Lower leg skin (tissue), 4 donors: Measurements from ENCODE around the gene EIF4EBP3. TPM values are rescaled to one million over a fixed set of nuclear protein-coding genes. Genes with fewer than 3 reads are reported as not detected.

ENCODE experiments used
- DNase-seq, 2 donors: peaks; one replicate each; pipeline ENCODE4 v3.0.0-alpha.2; 2019; ENCODE audit warnings: low spot score in 2 of 2
- H3K4me3 ChIP-seq: fragments of 200-600 bp; sonication (generic); 2 replicates; pipeline ENCODE4 v1.5.1; 2017; ENCODE audit warnings: mild to moderate bottlenecking, low read depth; ENCODE audit not compliant: poor library complexity, severe bottlenecking
- POLR2A ChIP-seq, 2 donors: fragments of 450-650 bp; IDR thresholded peaks; one replicate each; pipeline ENCODE4 v1.6.1; 2016 to 2017; ENCODE audit warnings: antibody characterized with exemption in 2 of 2, mild to moderate bottlenecking in 1 of 2, moderate library complexity in 1 of 2
- WGBS, 2 donors: methylation state at CpG; one replicate each; pipeline ENCODE4 v1.1.5; 2018; 5-methylcytosine and 5-hydroxymethylcytosine counted together
- intact Hi-C: fragments of 100-400 bp; cut with DNase I; formaldehyde crosslinking; loops from one replicate; pipeline ENCODE4 v1.15.0; 2023; ENCODE audit warnings: low total_unique reads
- total RNA-seq, 4 donors: library from RNA; depleted of rRNA; stranded (reverse); fragments of >200 nt; gene quantifications; one replicate each; pipeline ENCODE4 v1.1.0, GENCODE V29; 2016
- TF ChIP-seq, protein P1 (sequence below), 3 donors: fragments of 450-650 bp; IDR thresholded peaks; one replicate each; pipeline ENCODE4 v1.5.1; 2016; ENCODE audit warnings: antibody characterized with exemption in 3 of 3, mild to moderate bottlenecking in 3 of 3, moderate library complexity in 2 of 3

The EIF4EBP3 gene
- total RNA-seq, 4 donors from 2014 or later = 19.2 to 32.1 (median 27.2) TPM

GRCh38 chr5:140563596-140563995 lies 16.1 kb downstream of the EIF4EBP3 start:
- TF ChIP-seq, protein P1, sequence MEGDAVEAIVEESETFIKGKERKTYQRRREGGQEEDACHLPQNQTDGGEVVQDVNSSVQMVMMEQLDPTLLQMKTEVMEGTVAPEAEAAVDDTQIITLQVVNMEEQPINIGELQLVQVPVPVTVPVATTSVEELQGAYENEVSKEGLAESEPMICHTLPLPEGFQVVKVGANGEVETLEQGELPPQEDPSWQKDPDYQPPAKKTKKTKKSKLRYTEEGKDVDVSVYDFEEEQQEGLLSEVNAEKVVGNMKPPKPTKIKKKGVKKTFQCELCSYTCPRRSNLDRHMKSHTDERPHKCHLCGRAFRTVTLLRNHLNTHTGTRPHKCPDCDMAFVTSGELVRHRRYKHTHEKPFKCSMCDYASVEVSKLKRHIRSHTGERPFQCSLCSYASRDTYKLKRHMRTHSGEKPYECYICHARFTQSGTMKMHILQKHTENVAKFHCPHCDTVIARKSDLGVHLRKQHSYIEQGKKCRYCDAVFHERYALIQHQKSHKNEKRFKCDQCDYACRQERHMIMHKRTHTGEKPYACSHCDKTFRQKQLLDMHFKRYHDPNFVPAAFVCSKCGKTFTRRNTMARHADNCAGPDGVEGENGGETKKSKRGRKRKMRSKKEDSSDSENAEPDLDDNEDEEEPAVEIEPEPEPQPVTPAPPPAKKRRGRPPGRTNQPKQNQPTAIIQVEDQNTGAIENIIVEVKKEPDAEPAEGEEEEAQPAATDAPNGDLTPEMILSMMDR (IDR thresholded peaks at IDR 0.05) = no peak
- no peak for TF ChIP-seq POLR2A (IDR thresholded peaks at IDR 0.05)
- WGBS, 2 donors = 59 to 61% methylated on average over 8 of the region's 8 CpGs
- intact Hi-C loops = loop anchor here (10.0 kb wide), 1 partner anchor 71 kb away; the partner anchor contains the start of genes CD14 and TMCO6
- peak overlapping the region; percentile 30 for H3K4me3 ChIP-seq
- no peak for DNase-seq

DNA sequence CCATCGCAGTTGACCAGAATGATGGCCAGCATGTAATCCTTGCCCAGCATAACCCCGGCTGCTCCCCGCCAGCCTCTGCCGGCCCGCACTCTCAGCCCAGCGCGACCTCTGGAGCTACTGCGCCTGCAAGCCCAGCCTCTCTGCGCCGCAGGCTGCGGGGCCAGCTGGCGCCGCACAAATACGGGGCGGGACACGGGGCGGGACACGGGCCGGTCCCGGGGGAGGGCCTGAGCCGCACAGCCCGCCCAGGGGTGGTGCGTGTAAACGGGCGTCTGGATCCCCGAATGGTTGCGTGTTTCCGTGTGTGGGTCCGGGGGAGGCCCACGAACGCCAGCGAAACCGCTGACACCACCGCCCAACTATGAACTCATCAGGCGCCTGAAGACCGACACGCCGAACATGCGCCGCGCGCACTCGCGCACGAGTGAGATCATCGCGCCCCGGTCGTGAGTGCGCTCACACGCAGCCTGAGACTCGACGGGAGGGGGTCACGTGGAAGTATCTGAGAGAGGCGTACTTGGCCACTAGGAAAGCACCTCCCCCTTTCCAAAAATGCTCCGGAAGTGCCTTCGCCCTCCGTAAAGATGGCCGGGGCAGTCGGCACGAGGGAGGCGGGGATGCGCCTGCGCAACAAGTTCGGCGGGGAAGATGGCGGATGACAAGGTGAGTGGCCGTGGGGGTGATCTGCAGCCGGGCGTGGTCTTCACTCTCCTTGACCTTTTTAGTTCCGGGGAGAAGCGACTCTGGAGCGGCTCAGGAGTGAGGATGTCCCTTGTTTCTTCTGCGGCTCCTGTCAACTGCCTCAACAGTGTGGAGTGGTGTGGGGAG lies 16.9 kb downstream of the EIF4EBP3 start, which contains the start of the genes APBB3 and SLC35A4:
TSS of gene APBB3 (minus strand) at position 403 of the 828 bp plus-strand sequence. CDS start at position 50, 353 bp downstream.
TSS of gene SLC35A4 (plus strand) at position 633 of the 828 bp plus-strand sequence. CDS start 2,342 bp downstream, outside the sequence.
- 0% methylated on average over 34 to 63 of the region's 74 CpGs for WGBS, 2 donors
- intact Hi-C loops = loop anchor here (10.0 kb wide), 1 partner anchor 70 kb away; the partner anchor contains the start of genes CD14 and TMCO6
- DNase-seq = peak; percentile 98 to 99
- H3K4me3 ChIP-seq = peak within 1 kb of the TSS; percentile 30
- peak in 1 of 2 donors; percentile 47 for TF ChIP-seq POLR2A (IDR thresholded peaks at IDR 0.05)
- TF ChIP-seq, protein P1 (IDR thresholded peaks at IDR 0.05) = no peak

- H3K4me3 ChIP-seq = peak overlapping the region; percentile 26
- WGBS, 2 donors = 4% methylated on average over 13 of the region's 13 CpGs
- intact Hi-C loops = loop anchor here (10.0 kb wide), 1 partner anchor 70 kb away; the partner anchor contains the start of genes CD14 and TMCO6
- TF ChIP-seq, protein P1 (IDR thresholded peaks at IDR 0.05) = no peak
- no peak for TF ChIP-seq POLR2A (IDR thresholded peaks at IDR 0.05)
- DNase-seq = no peak
These were observed 17.7 kb downstream of the EIF4EBP3 start for GRCh38 chr5:140565024-140565779.

GRCh38 chr5:140565780-140566095 lies 18.3 kb downstream of the EIF4EBP3 start:
- 47 to 50% methylated on average over 4 of the region's 4 CpGs for WGBS, 2 donors
- peak in 1 of 2 donors; percentile 59 for DNase-seq
- TF ChIP-seq, protein P1 (IDR thresholded peaks at IDR 0.05) = no peak
- TF ChIP-seq POLR2A (IDR thresholded peaks at IDR 0.05) = no peak
- intact Hi-C loops = loop anchor here (10.0 kb wide), 1 partner anchor 69 kb away; the partner anchor contains the start of genes CD14 and TMCO6
- no peak overlapping the region for H3K4me3 ChIP-seq

DNA sequence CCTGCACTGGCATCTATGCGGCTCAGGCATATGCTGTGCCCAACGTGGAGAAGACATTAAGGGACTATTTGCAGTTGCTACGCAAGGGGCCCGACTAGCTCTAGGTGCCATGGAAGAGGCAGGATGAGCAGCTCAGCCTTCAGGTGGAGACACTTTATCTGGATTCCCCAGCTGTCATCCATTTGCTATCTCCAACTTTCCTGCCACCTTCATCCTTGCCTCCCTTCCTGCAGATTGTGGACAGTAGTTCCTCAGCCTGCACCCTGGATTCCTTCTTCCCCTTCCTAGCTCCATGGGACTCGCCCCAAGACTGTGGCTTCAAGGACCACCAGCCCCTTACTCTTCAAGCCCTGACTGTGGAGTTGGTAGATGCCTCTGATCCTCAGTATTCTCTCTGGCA lies 19.2 kb downstream of the EIF4EBP3 start:
- no peak for DNase-seq
- intact Hi-C loops = loop anchor here (10.0 kb wide), 1 partner anchor 68 kb away; the partner anchor contains the start of genes CD14 and TMCO6
- TF ChIP-seq POLR2A (IDR thresholded peaks at IDR 0.05) = no peak
- TF ChIP-seq, protein P1 (IDR thresholded peaks at IDR 0.05) = no peak
- WGBS, 2 donors = 93% methylated on average over 5 of the region's 5 CpGs
- H3K4me3 ChIP-seq = no peak overlapping the region
